ENCODE data around the gene HOXA3. TPM values are rescaled to one million over a fixed set of nuclear protein-coding genes. Genes with fewer than 3 reads are reported as not detected.

The HOXA3 gene
- total RNA-seq, 1 donor from 2014 or later: 209 TPM

DNA sequence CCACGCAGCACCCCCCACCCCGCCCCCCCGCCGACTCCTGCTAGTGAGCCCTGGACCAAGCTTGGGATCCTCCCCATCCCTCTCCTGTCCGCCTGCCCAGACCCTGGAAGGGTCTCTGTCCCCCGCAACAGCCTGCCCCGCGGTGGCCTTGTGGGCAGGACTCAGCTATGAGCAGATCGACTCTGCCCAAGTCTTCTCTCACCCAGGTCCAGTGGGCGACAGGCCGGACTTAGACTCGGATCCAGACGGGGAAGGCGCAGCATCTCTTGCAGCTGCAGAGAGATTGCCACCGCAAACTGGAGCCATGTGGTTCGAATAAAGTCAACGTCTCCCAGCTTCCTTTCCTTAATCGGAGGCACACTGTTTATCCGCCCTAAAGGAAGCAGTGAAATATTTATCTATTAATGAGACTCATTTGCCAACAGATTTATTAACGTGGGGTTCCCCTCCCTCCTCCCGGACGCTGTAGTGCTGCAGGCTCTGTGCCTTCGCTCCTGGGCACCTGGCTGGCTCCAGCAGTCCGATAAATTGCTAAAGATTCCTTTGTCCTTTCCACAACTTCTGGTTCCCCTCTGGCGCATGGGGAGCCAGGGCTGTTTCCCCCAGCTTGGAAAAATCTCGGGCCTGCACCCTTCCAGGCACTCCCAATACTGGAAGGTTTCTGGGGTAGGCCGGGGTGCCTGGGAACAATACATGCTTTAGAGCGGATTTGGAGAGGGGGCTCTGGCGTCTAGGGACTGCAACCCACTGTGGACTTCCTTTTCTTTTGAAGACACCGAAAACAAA, 4.7 kb upstream of the HOXA3 start:
- Mint-ChIP-seq H3K36me3 (peaks cover 10% of the 10 kb centered on the region), H3K27me3 (ENCODE audit: low read depth) (peaks cover 80% of the 10 kb centered on the region), H3K4me1 (peaks cover 61% of the 10 kb centered on the region), H3K9me3 (no peaks in the 10 kb centered on the region), H3K4me3 (peak overlapping the region; percentile 70), H3K27ac (peak overlapping the region; percentile 81)
- TF ChIP-seq, protein P1, sequence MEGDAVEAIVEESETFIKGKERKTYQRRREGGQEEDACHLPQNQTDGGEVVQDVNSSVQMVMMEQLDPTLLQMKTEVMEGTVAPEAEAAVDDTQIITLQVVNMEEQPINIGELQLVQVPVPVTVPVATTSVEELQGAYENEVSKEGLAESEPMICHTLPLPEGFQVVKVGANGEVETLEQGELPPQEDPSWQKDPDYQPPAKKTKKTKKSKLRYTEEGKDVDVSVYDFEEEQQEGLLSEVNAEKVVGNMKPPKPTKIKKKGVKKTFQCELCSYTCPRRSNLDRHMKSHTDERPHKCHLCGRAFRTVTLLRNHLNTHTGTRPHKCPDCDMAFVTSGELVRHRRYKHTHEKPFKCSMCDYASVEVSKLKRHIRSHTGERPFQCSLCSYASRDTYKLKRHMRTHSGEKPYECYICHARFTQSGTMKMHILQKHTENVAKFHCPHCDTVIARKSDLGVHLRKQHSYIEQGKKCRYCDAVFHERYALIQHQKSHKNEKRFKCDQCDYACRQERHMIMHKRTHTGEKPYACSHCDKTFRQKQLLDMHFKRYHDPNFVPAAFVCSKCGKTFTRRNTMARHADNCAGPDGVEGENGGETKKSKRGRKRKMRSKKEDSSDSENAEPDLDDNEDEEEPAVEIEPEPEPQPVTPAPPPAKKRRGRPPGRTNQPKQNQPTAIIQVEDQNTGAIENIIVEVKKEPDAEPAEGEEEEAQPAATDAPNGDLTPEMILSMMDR (IDR thresholded peaks at IDR 0.05; ENCODE audit: unreplicated experiment): no peak
- DNase-seq (ENCODE audit: low spot score in 2 of 2, unreplicated experiment in 2 of 2): peak in 1 of 2 experiments; percentile 43

DNA sequence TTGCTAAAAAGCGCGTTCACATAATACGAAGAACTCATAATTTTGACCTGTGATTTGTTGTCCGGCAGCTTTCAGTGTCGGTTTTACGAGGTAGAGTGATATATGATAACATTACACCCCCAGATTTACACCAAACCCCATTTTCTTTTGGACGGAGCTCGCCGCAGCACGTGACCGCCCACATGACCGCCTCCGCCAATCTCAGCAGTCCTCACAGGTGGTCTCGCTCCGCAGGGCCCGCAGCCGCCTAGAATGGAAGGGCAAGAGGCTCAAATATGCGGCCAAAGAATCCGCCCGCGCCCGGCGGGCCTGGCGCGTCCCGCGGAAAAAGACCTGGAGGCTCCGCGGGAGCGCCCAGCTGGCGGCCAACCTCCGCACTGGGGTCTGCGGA, 4.1 kb upstream of the HOXA3 start, which contains the start of gene HOXA7:
HOXA7 (minus strand) TSS at position 168 of the 391 bp plus-strand sequence; CDS start at position 38, 130 bp downstream.
- peak in 1 of 2 experiments; percentile 85 for DNase-seq (ENCODE audit: low spot score in 2 of 2, unreplicated experiment in 2 of 2)
- TF ChIP-seq, protein P1 (IDR thresholded peaks at IDR 0.05; ENCODE audit: unreplicated experiment): no peak
- Mint-ChIP-seq H3K27me3 (ENCODE audit: low read depth) (peaks cover 81% of the 10 kb centered on the region), H3K9me3 (no peaks in the 10 kb centered on the region), H3K36me3 (peaks cover 13% of the 10 kb centered on the region), H3K27ac (peak within 1 kb of the TSS; percentile 96), H3K4me3 (peak within 1 kb of the TSS; percentile 87), H3K4me1 (peaks cover 60% of the 10 kb centered on the region)

DNA sequence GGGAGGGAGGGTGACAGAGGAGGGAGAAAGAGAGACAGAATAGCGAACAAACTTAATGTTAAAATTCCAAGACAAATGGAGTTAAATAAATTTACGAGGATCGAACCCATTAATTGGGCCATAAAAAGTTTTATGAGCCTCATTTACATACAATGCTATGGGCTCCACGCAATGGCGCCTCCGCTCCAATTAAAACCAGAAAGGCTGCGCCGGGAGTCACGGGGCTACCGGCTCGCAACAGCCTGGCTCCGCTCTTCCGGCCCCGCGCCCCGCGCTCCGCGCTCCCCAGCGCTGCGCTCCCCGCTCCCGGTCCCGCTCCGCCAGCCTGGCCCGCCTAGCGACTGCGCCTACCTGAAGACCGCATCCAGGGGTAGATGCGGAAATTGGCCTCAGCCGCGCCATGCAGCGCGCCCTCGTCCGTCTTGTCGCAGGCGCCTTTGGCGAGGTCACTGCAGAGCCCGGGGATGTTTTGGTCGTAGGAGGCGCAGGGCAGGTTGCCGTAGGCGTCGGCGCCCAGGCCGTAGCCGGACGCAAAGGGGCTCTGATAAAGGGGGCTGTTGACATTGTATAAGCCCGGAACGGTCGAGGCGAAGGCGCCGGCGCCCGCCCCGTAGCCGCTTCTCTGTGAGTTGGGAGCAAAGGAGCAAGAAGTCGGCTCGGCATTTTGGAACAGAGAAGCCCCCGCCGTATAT, 3.6 kb upstream of the HOXA3 start:
- H3K4me3 Mint-ChIP-seq: peak overlapping the region; percentile 87
- peaks cover 13% of the 10 kb centered on the region for H3K36me3 Mint-ChIP-seq
- H3K4me1 Mint-ChIP-seq: peaks cover 61% of the 10 kb centered on the region
- H3K9me3 Mint-ChIP-seq: no peaks in the 10 kb centered on the region
- peak in 1 of 2 experiments; percentile 64 for DNase-seq (ENCODE audit: low spot score in 2 of 2, unreplicated experiment in 2 of 2)
- H3K27me3 Mint-ChIP-seq (ENCODE audit: low read depth): peaks cover 82% of the 10 kb centered on the region
- peak overlapping the region; percentile 96 for H3K27ac Mint-ChIP-seq
- TF ChIP-seq, protein P1 (IDR thresholded peaks at IDR 0.05; ENCODE audit: unreplicated experiment): no peak

DNA sequence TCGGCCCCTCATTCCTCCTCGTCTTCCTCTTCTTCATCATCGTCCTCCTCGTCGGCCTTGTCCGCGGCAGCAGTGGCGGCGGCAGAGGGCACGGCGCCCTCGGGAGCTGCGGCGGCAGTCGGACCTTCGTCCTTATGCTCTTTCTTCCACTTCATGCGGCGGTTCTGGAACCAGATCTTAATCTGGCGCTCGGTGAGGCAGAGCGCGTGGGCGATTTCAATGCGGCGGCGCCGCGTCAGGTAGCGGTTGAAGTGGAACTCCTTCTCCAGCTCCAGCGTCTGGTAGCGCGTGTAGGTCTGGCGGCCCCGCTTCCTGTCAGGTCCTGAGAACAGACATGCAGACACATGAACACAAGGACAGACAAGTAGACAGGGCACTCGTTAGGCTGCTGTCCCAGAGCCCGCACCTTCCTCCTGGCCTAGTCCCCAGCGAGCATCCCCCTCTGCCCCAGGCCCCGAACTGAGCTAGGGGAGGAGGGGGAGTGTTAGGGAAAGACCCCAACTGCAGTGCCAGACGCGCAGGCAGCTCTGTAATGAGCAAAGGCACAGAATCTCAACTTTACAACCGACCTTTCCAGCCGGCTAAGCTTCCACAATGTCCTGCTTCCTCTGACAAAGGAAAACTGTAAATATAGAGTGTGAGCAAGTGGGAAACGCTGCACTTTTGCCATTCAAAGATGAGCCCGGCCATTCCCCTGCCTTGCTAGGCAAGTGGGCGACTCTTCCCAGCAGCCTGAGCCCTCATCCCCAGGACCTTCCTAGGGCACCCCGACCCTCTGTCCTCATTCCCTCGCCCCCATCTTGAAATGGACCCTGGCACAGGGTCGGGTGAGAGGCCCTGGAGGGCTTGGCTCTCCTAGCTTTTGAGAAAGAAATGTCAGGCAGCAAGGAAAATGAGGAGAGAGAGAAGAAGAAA, 2.8 kb upstream of the HOXA3 start:
- TF ChIP-seq, protein P1 (IDR thresholded peaks at IDR 0.05; ENCODE audit: unreplicated experiment): no peak
- Mint-ChIP-seq H3K9me3 (no peaks in the 10 kb centered on the region), H3K36me3 (peaks cover 13% of the 10 kb centered on the region), H3K4me1 (peaks cover 64% of the 10 kb centered on the region), H3K4me3 (peak overlapping the region; percentile 87), H3K27me3 (ENCODE audit: low read depth) (peaks cover 81% of the 10 kb centered on the region), H3K27ac (peak overlapping the region; percentile 96)
- DNase-seq (ENCODE audit: low spot score in 2 of 2, unreplicated experiment in 2 of 2): peak in 1 of 2 experiments; percentile 57

DNA sequence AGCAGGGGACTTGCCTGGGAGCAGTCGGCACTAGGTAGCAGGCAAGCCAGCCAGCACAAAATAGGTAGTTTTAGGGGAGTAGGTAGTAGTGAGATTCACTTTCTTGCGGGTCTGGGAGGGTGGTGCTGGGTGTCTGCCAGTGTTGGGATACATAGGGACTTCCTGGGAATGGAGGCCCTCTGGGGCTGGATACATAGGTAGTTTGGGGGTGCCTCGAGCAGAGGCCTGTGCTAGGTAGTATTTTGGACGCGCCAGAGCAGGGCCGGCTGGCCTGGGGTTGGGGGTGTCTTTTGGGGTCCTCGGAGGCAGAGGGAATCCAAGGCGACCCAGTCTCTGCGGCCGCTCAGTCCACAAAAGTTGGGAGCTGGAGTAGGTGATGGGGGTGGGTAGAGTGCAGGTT, 2.0 kb upstream of the HOXA3 start:
- Mint-ChIP-seq H3K36me3 (peaks cover 13% of the 10 kb centered on the region), H3K27me3 (ENCODE audit: low read depth) (peaks cover 74% of the 10 kb centered on the region), H3K9me3 (no peaks in the 10 kb centered on the region), H3K4me1 (peaks cover 67% of the 10 kb centered on the region), H3K27ac (peak overlapping the region; percentile 96), H3K4me3 (peak overlapping the region; percentile 87)
- peak in 1 of 2 experiments; percentile 37 for DNase-seq (ENCODE audit: low spot score in 2 of 2, unreplicated experiment in 2 of 2)
- TF ChIP-seq, protein P1 (IDR thresholded peaks at IDR 0.05; ENCODE audit: unreplicated experiment): no peak

Measured in mesothelial cell of epicardium (in vitro differentiated cells).